Heart right ventricle (tissue), 16 donors: ENCODE measurements around the gene CBLIF. TPM values are rescaled to one million over a fixed set of nuclear protein-coding genes. Genes with fewer than 3 reads are reported as not detected.

Experiments
- ATAC-seq, 8 donors: fragments of 200-7000 bp; cut with Tn5 transposase; one replicate each; pipeline ENCODE4 v1.9.1; 2020; ENCODE audit warnings: mild to moderate bottlenecking in 8 of 8, moderate library complexity in 8 of 8, moderate number of reproducible peaks in 1 of 8
- DNase-seq, 2 donors: peaks; one replicate each; pipeline ENCODE4 v3.0.0-alpha.2; 2020
- H3K27ac ChIP-seq, 10 donors: fragments of 200-600 bp; sonication (generic) in 2 of 10; one replicate each; pipeline versions ENCODE4 v1.5.0 to v1.8.0; 2020 to 2022; ENCODE audit warnings: mild to moderate bottlenecking in 3 of 10
- H3K27me3 ChIP-seq, 7 donors: fragments of 200-600 bp; one replicate each; pipeline ENCODE4 v1.8.0; 2021 to 2022; ENCODE audit warnings: mild to moderate bottlenecking in 2 of 7
- H3K36me3 ChIP-seq, 9 donors: fragments of 200-600 bp; sonication (generic) in 1 of 9; one replicate each; pipeline versions ENCODE4 v1.5.0 to v1.8.0; 2020 to 2022; ENCODE audit warnings: mild to moderate bottlenecking in 2 of 9
- H3K4me1 ChIP-seq, 9 donors: fragments of 200-600 bp; sonication (generic) in 1 of 9; one replicate each; pipeline versions ENCODE4 v1.5.0 to v1.8.0; 2020 to 2022; ENCODE audit warnings: mild to moderate bottlenecking in 4 of 9
- H3K4me3 ChIP-seq, 10 donors: fragments of 200-600 bp; sonication (generic) in 2 of 10; one replicate each; pipeline versions ENCODE4 v1.5.0 to v1.8.0; 2020 to 2022; ENCODE audit warnings: mild to moderate bottlenecking in 7 of 10, moderate library complexity in 2 of 10
- H3K9me3 ChIP-seq, 11 donors: fragments of 200-600 bp in 10 of 11; sonication (generic) in 2 of 11; one replicate each; pipeline versions ENCODE4 v1.5.0 to v1.8.0; 2013 to 2022; ENCODE audit warnings: mild to moderate bottlenecking in 2 of 11, control low read depth in 1 of 11, moderate library complexity in 1 of 11
- CTCF ChIP-seq, 9 donors: fragments of 200-600 bp; sonication (generic) in 2 of 9; IDR thresholded peaks; one replicate each; pipeline versions ENCODE4 v1.5.0 to v1.8.0; 2021 to 2022; ENCODE audit warnings: antibody characterized with exemption in 9 of 9, mild to moderate bottlenecking in 5 of 9, moderate library complexity in 1 of 9
- WGBS, 2 donors: extraction: QIAGEN DNeasy Blood & Tissue Kit; methylation state at CpG; one replicate each; pipeline ENCODE4 v1.1.7; 2013; ENCODE audit warnings: inconsistent platforms in 1 of 2; 5-methylcytosine and 5-hydroxymethylcytosine counted together
- intact Hi-C, 10 donors: fragments of 100-400 bp; cut with DNase I; formaldehyde crosslinking; loops; one replicate each; pipeline versions ENCODE4 v1.11.1 to v1.14.2; 2022
- polyA plus RNA-seq, 2 donors: library from polyadenylated mRNA; stranded (reverse); fragments of 200-250 nt; gene quantifications; one replicate each; pipeline ENCODE4 v1.2.3, GENCODE V29; 2013
- total RNA-seq, 10 donors: library from RNA; stranded (reverse); fragmentation: NEBNext Ultra II Directional in 3 of 10; extraction: Animal tissue kit (Norgen Biotek cat#: 25700) in 3 of 10; gene quantifications; one replicate each; pipeline versions ENCODE4 v1.2.1 to v1.2.4, GENCODE V29; 2021 to 2023
- donor health status: Arrhythmogenic right ventricular cardiomyopathy.
- donor health status: ischemic (EF 13 %, LVEDD 7.1; RV severe dilation, severe dysfunction).
- donor health status: healthy with polysubstance abuse.
- donor health status: DM: no; HTN: yes; CAD: no.
- donor health status: DM: no; HTN: no; CAD: no.
- donor health status: ischemic (EF 25% LVEDD 6.9; RV normal size, moderate dysfunction).
- donor health status: ischemic (EF 25% LVEDD 5.7; RV mildly dilated, moderate dysfunction).
- donor health status: healthy.
- donor health status: DM: yes; HTN: yes; CAD: no.
- donor health status: Ischemic cardiomyopathy.
- donor health status: ischemic (EF 35%, LVEDD 5.7; RV mildly dilated, moderate dysfunction).
- donor health status: nonischemic (EF 11% LVEDD 7.7; RV severe dilation, severe dysfunction).
- donor health status: DM: yes; HTN: yes; CAD: no.
- donor health status: PGD.
- donor health status: ischemic (EF 29% LVEDD 5.4; RV normal size, mild dysfunction).
- donor health status: nonischemic (EF 23%, LVEDD 6.1; RV moderate dilation, normal function).

Gene CBLIF
- total and polyA plus RNA-seq, 12 donors, result not detected

- Histone ChIP-seq H3K9me3 (no peaks in the 10 kb centered on the region), H3K27ac (no peak overlapping the region), H3K4me1 (peaks cover 0 to 27% (median 17%) of the 10 kb centered on the region in 9 donors), H3K4me3 (no peak overlapping the region), H3K27me3 (no peaks in the 10 kb centered on the region), H3K36me3 (peaks cover 0 to 68% (median 10%) of the 10 kb centered on the region in 9 donors)
- DNase-seq (no peak), ATAC-seq (no peak)
- TF ChIP-seq CTCF (IDR thresholded peaks at IDR 0.05), result no peak
- 56 to 57% methylated on average over 1 of the region's 1 CpG for WGBS, 2 donors
- intact Hi-C loops, result loop anchor here in 6 of 10 donors (10.0 kb wide), 4 partner anchors 142 to 272 kb away; partner anchors contain the start of gene PATL1 (in 2 of the 6)
Observed at GRCh38 chr11:59807047-59807610, 38.2 kb downstream of the CBLIF start.

GRCh38 chr11:59804061-59804460 lies 41.2 kb downstream of the CBLIF start:
- WGBS, 2 donors, result 96 to 98% methylated on average over 2 of the region's 2 CpGs
- H3K4me1 ChIP-seq, result peaks cover 0 to 22% (median 13%) of the 10 kb centered on the region in 9 donors
- DNase-seq (no peak), ATAC-seq (no peak)
- no peak for TF ChIP-seq CTCF (IDR thresholded peaks at IDR 0.05)
- no peaks in the 10 kb centered on the region for H3K27me3 ChIP-seq
- intact Hi-C loops, result loop anchor here in 8 of 10 donors (5.0 to 10.0 kb wide), 8 partner anchors 52 to 269 kb away; partner anchors contain the start of gene PATL1 (in 3 of the 8)
- no peaks in the 10 kb centered on the region for H3K9me3 ChIP-seq
- H3K27ac ChIP-seq, result no peak overlapping the region
- H3K4me3 ChIP-seq, result no peak overlapping the region
- H3K36me3 ChIP-seq, result peaks cover 0 to 88% (median 15%) of the 10 kb centered on the region in 9 donors

- H3K4me1 ChIP-seq, result peaks cover 0 to 22% (median 12%) of the 10 kb centered on the region in 9 donors
- no peaks in the 10 kb centered on the region for H3K27me3 ChIP-seq
- intact Hi-C loops, result loop anchor here in 9 of 10 donors (1.0 to 10.0 kb wide), 10 partner anchors 48 to 268 kb away; partner anchors contain the start of genes PATL1 (in 3 of the 9) and STX3 (in 1 of the 9)
- peaks cover 0 to 88% (median 16%) of the 10 kb centered on the region in 9 donors for H3K36me3 ChIP-seq
- ATAC-seq (peak; percentile 72 to 87 (median 80)), DNase-seq (peak in 1 of 2 donors; percentile 62)
- no peaks in the 10 kb centered on the region for H3K9me3 ChIP-seq
- peak overlapping the region in 1 of 10 donors; percentile 11 for H3K4me3 ChIP-seq
- H3K27ac ChIP-seq, result peak overlapping the region in 9 of 10 donors; percentile 5 to 83 (median 50)
- 41 to 49% methylated on average over 4 of the region's 4 CpGs for WGBS, 2 donors
- TF ChIP-seq CTCF (IDR thresholded peaks at IDR 0.05), result peak; percentile 45 to 83 (median 72)
Observed at GRCh38 chr11:59802639-59803176, 42.6 kb downstream of the CBLIF start.

GRCh38 chr11:59801981-59802638 lies 43.2 kb downstream of the CBLIF start:
- TF ChIP-seq CTCF (IDR thresholded peaks at IDR 0.05), result no peak
- H3K4me3 ChIP-seq, result peak overlapping the region in 1 of 10 donors; percentile 11
- H3K27me3 ChIP-seq, result no peaks in the 10 kb centered on the region
- intact Hi-C loops, result loop anchor here (1.0 to 10.0 kb wide), 10 partner anchors 47 to 267 kb away; partner anchors contain the start of genes PATL1 (in 3 of the 10) and STX3 (in 2 of the 10)
- peak overlapping the region in 9 of 10 donors; percentile 5 to 83 (median 50) for H3K27ac ChIP-seq
- peaks cover 0 to 22% (median 12%) of the 10 kb centered on the region in 9 donors for H3K4me1 ChIP-seq
- 31% methylated on average over 5 of the region's 5 CpGs for WGBS, 2 donors
- peaks cover 0 to 88% (median 17%) of the 10 kb centered on the region in 9 donors for H3K36me3 ChIP-seq
- no peaks in the 10 kb centered on the region for H3K9me3 ChIP-seq
- DNase-seq, result peak in 1 of 2 donors; percentile 47
- ATAC-seq, result peak; percentile 72 to 93 (median 85)
